CD4-positive, alpha-beta T cell (primary cell): ENCODE measurements around the gene CACNG7. TPM values are rescaled to one million over a fixed set of nuclear protein-coding genes. Genes with fewer than 3 reads are reported as not detected.
A peak's percentile ranks its signal among the peaks of the same experiment; 100 is the strongest.

ENCODE experiments used
- ATAC-seq: fragments of 200-7000 bp; cut with Tn5 transposase; one replicate; pipeline ENCODE4 v1.10.0; 2022; ENCODE audit warnings: mild to moderate bottlenecking; ENCODE audit not compliant: poor library complexity
- CTCF ChIA-PET: fragments of 350-600 bp; sonication (Branson Sonifier 250); formaldehyde crosslinking; loops from one replicate; lab custom pipeline; 2021; ENCODE audit warnings: antibody characterized with exemption, inconsistent platforms; lab: Charles Lee
- POLR2A ChIA-PET: fragments of 350-600 bp; sonication (Branson Sonifier 250); formaldehyde crosslinking; loops from one replicate; lab custom pipeline; 2021; ENCODE audit warnings: antibody characterized with exemption, inconsistent platforms; lab: Charles Lee
- DNase-seq, 14 experiments: peaks; one replicate each; pipeline ENCODE4 v3.0.0-alpha.2; 2013 to 2020; ENCODE audit warnings: mixed read lengths in 2 of 14
- H3K27ac ChIP-seq, 2 donors: one replicate each; pipeline versions ENCODE4 v1.5.1 to v1.7.0; 2013; ENCODE audit warnings: low read length in 2 of 2, low read depth in 1 of 2, mild to moderate bottlenecking in 1 of 2
- H3K27me3 ChIP-seq, 2 experiments: 1 replicate in 1 of 2; 2 replicates in 1 of 2; pipeline versions ENCODE4 v1.6.1 to v1.7.0; 2013; ENCODE audit warnings: low read length in 2 of 2, control low read depth in 1 of 2, mild to moderate bottlenecking in 1 of 2, moderate library complexity in 1 of 2; ENCODE audit not compliant: insufficient read depth in 2 of 2, control insufficient read depth in 1 of 2
- H3K36me3 ChIP-seq: one replicate; pipeline ENCODE4 v1.6.1; 2013; ENCODE audit warnings: low read length, control low read depth; ENCODE audit not compliant: insufficient read depth
- H3K4me1 ChIP-seq: one replicate; pipeline ENCODE4 v1.6.1; 2013; ENCODE audit warnings: low read length, control low read depth; ENCODE audit not compliant: insufficient read depth
- H3K4me3 ChIP-seq: one replicate; pipeline ENCODE4 v1.5.1; 2013; ENCODE audit warnings: mild to moderate bottlenecking, low read length, moderate library complexity
- H3K9me3 ChIP-seq, 2 experiments: 1 replicate in 1 of 2; 2 replicates in 1 of 2; pipeline versions ENCODE4 v1.6.1 to v1.7.0; 2013; ENCODE audit warnings: low read length in 2 of 2, mild to moderate bottlenecking in 2 of 2, control low read depth in 1 of 2, moderate library complexity in 1 of 2; ENCODE audit not compliant: control insufficient read depth in 1 of 2, insufficient read depth in 1 of 2
- H3K27ac Mint-ChIP-seq: one replicate; pipeline ENCODE4 v1.8.0; 2020; ENCODE audit warnings: mixed read lengths
- H3K27me3 Mint-ChIP-seq: one replicate; pipeline ENCODE4 v1.8.0; 2021; ENCODE audit warnings: mixed read lengths
- H3K36me3 Mint-ChIP-seq: one replicate; pipeline ENCODE4 v1.8.0; 2021; ENCODE audit warnings: low read depth, mixed read lengths
- H3K4me1 Mint-ChIP-seq: one replicate; pipeline ENCODE4 v1.8.0; 2021; ENCODE audit warnings: low read depth, mixed read lengths
- H3K4me3 Mint-ChIP-seq: one replicate; pipeline ENCODE4 v1.8.0; 2020; ENCODE audit warnings: mild to moderate bottlenecking, mixed read lengths
- H3K9me3 Mint-ChIP-seq: one replicate; pipeline ENCODE4 v1.8.0; 2020; ENCODE audit warnings: mixed read lengths
- CTCF ChIP-seq: fragments of 200-600 bp; IDR thresholded peaks from one replicate; pipeline ENCODE4 v1.8.0; 2022; ENCODE audit warnings: antibody characterized with exemption, mild to moderate bottlenecking
- intact Hi-C, 2 experiments: fragments of 100-400 bp; cut with DNase I in 1 of 2; cut with micrococcal nuclease in 1 of 2; formaldehyde crosslinking; loops; one replicate each; pipeline versions ENCODE4 v1.15.1 to v1.9.0; 2023 to 2025; cut with DNase I, micrococcal nuclease
- total RNA-seq, 174 experiments: library from RNA in 2 of 174; stranded (reverse) in 2 of 174; gene quantifications; one replicate each; pipeline ENCODE4 v1.2.3 and lab custom pipeline; 2021 to 2026

CACNG7 gene
- total RNA-seq, 2 experiments from 2014 or later, result not detected

GRCh38 chr19:53991224-53992113 lies 82.4 kb downstream of the CACNG7 start, which contains the start of gene CACNG6:
TSS of gene CACNG6 (plus strand) at chr19:53991637. CDS start at chr19:53992878, 1,241 bp downstream.
- ATAC-seq (no peak), DNase-seq (peak in 1 of 14 experiments; percentile 20)
- Histone ChIP-seq H3K9me3 (peaks cover 0 to 4% of the 10 kb centered on the region in 2 experiments), H3K4me1 (peaks cover 9% of the 10 kb centered on the region), H3K27ac (no peak within 1 kb of the TSS), H3K4me3 (no peak within 1 kb of the TSS), H3K36me3 (no peaks in the 10 kb centered on the region), H3K27me3 (peaks cover 33 to 48% of the 10 kb centered on the region in 2 experiments)
- CTCF ChIA-PET, result no interaction called here
- peaks cover 52% of the 10 kb centered on the region for H3K27me3 Mint-ChIP-seq
- H3K27ac Mint-ChIP-seq, result no peak within 1 kb of the TSS
- no peaks in the 10 kb centered on the region for H3K36me3 Mint-ChIP-seq
- TF ChIP-seq CTCF, result no peak
- POLR2A ChIA-PET, result no interaction called here
- H3K4me1 Mint-ChIP-seq, result peaks cover 4% of the 10 kb centered on the region
- intact Hi-C loops, result no loop called here
- H3K4me3 Mint-ChIP-seq, result no peak within 1 kb of the TSS
- H3K9me3 Mint-ChIP-seq, result no peaks in the 10 kb centered on the region

GRCh38 chr19:53992211-53992610 lies 83.1 kb downstream of the CACNG7 start:
- intact Hi-C loops, result no loop called here
- ATAC-seq (no peak), DNase-seq (no peak)
- TF ChIP-seq CTCF, result no peak
- Histone ChIP-seq H3K27me3 (peaks cover 33 to 47% of the 10 kb centered on the region in 2 experiments), H3K36me3 (no peaks in the 10 kb centered on the region), H3K9me3 (peaks cover 0 to 4% of the 10 kb centered on the region in 2 experiments), H3K27ac (no peak overlapping the region), H3K4me3 (no peak overlapping the region), H3K4me1 (peaks cover 9% of the 10 kb centered on the region)
- ChIA-PET CTCF (no interaction called here), POLR2A (no interaction called here)
- peaks cover 58% of the 10 kb centered on the region for H3K27me3 Mint-ChIP-seq
- no peak overlapping the region for H3K27ac Mint-ChIP-seq
- H3K9me3 Mint-ChIP-seq, result no peaks in the 10 kb centered on the region
- no peak overlapping the region for H3K4me3 Mint-ChIP-seq
- peaks cover 4% of the 10 kb centered on the region for H3K4me1 Mint-ChIP-seq
- H3K36me3 Mint-ChIP-seq, result no peaks in the 10 kb centered on the region

DNA sequence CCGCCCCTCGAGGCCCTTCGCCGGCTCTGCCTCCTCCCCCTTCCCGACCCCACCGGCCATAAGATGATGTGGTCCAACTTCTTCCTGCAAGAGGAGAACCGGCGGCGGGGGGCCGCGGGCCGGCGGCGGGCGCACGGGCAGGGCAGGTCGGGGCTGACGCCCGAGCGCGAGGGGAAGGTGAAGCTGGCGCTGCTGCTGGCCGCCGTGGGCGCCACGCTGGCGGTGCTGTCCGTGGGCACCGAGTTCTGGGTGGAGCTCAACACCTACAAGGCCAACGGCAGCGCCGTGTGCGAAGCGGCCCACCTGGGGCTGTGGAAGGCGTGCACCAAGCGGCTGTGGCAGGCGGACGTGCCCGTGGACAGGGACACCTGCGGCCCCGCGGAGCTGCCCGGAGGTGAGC lies 83.7 kb downstream of the CACNG7 start:
- Mint-ChIP-seq H3K4me3 (no peak overlapping the region), H3K27ac (no peak overlapping the region), H3K9me3 (no peaks in the 10 kb centered on the region), H3K4me1 (peaks cover 4% of the 10 kb centered on the region), H3K27me3 (peaks cover 64% of the 10 kb centered on the region), H3K36me3 (no peaks in the 10 kb centered on the region)
- H3K9me3 ChIP-seq, result peaks cover 0 to 4% of the 10 kb centered on the region in 2 experiments
- no peak for DNase-seq
- CTCF ChIA-PET, result no interaction called here
- no peak for ATAC-seq
- H3K27ac ChIP-seq, result no peak overlapping the region
- no peaks in the 10 kb centered on the region for H3K36me3 ChIP-seq
- H3K4me3 ChIP-seq, result no peak overlapping the region
- H3K4me1 ChIP-seq, result peaks cover 9% of the 10 kb centered on the region
- POLR2A ChIA-PET, result no interaction called here
- intact Hi-C loops, result no loop called here
- peaks cover 33 to 43% of the 10 kb centered on the region in 2 experiments for H3K27me3 ChIP-seq
- TF ChIP-seq CTCF, result no peak
